ENCODE measurements around the gene ST3GAL5. TPM values are rescaled to one million over a fixed set of nuclear protein-coding genes. Genes with fewer than 3 reads are reported as not detected.

The ST3GAL5 gene
- total RNA-seq, 2 experiments from 2014 or later, result 21.1 to 21.5 TPM

- ChIA-PET CTCF (interaction anchor here (1.9 kb wide), 1 partner anchor 65 kb away, joined by 4 read pairs; no protein-coding TSS in a partner anchor), POLR2A (no interaction called here)
- Mint-ChIP-seq H3K36me3 (ENCODE audit: low read depth) (no peaks in the 10 kb centered on the region), H3K4me3 (no peak overlapping the region), H3K27me3 (peaks cover 5% of the 10 kb centered on the region), H3K4me1 (ENCODE audit: low read depth) (no peaks in the 10 kb centered on the region), H3K27ac (no peak overlapping the region), H3K9me3 (no peaks in the 10 kb centered on the region)
- ATAC-seq (no peak), DNase-seq (no peak)
- intact Hi-C loops (cut with micrococcal nuclease), result no loop called here
- no peak for TF ChIP-seq CTCF (IDR thresholded peaks at IDR 0.05)
Measured at GRCh38 chr2:85794038-85794441, 94.8 kb downstream of the ST3GAL5 start.

- Mint-ChIP-seq H3K36me3 (ENCODE audit: low read depth) (no peaks in the 10 kb centered on the region), H3K27me3 (peaks cover 5% of the 10 kb centered on the region), H3K9me3 (no peaks in the 10 kb centered on the region), H3K4me1 (ENCODE audit: low read depth) (no peaks in the 10 kb centered on the region), H3K4me3 (no peak overlapping the region), H3K27ac (no peak overlapping the region)
- intact Hi-C loops (cut with micrococcal nuclease), result no loop called here
- no peak for DNase-seq
- ATAC-seq, result no peak
- ChIA-PET CTCF (interaction anchor here (1.9 kb wide), 1 partner anchor 20 kb away, joined by 4 read pairs; no protein-coding TSS in a partner anchor), POLR2A (no interaction called here)
- TF ChIP-seq CTCF (IDR thresholded peaks at IDR 0.05), result no peak
Measured at GRCh38 chr2:85793584-85793983, 95.2 kb downstream of the ST3GAL5 start.

- intact Hi-C loops (cut with micrococcal nuclease), result no loop called here
- CTCF ChIA-PET, result interaction anchor here (1.3 to 1.9 kb wide), 2 partner anchors 21 to 43 kb away, joined by 3 to 4 read pairs; no protein-coding TSS in a partner anchor
- H3K9me3 Mint-ChIP-seq, result no peaks in the 10 kb centered on the region
- ATAC-seq, result no peak
- POLR2A ChIA-PET, result no interaction called here
- H3K27ac Mint-ChIP-seq, result no peak overlapping the region
- no peak for DNase-seq
- no peak overlapping the region for H3K4me3 Mint-ChIP-seq
- H3K4me1 Mint-ChIP-seq (ENCODE audit: low read depth), result no peaks in the 10 kb centered on the region
- TF ChIP-seq CTCF (IDR thresholded peaks at IDR 0.05), result no peak
- peaks cover 1% of the 10 kb centered on the region for H3K27me3 Mint-ChIP-seq
- no peaks in the 10 kb centered on the region for H3K36me3 Mint-ChIP-seq (ENCODE audit: low read depth)
Measured at GRCh38 chr2:85792783-85793441, 95.9 kb downstream of the ST3GAL5 start.

- no peak for ATAC-seq
- ChIA-PET POLR2A (no interaction called here), CTCF (interaction anchor here (1.3 to 1.9 kb wide), 2 partner anchors 22 to 42 kb away, joined by 3 to 4 read pairs; no protein-coding TSS in a partner anchor)
- no peaks in the 10 kb centered on the region for H3K9me3 Mint-ChIP-seq
- H3K4me1 Mint-ChIP-seq (ENCODE audit: low read depth), result no peaks in the 10 kb centered on the region
- no peak for TF ChIP-seq CTCF (IDR thresholded peaks at IDR 0.05)
- intact Hi-C loops (cut with micrococcal nuclease), result no loop called here
- no peak for DNase-seq
- no peak overlapping the region for H3K27ac Mint-ChIP-seq
- no peaks in the 10 kb centered on the region for H3K36me3 Mint-ChIP-seq (ENCODE audit: low read depth)
- H3K27me3 Mint-ChIP-seq, result no peaks in the 10 kb centered on the region
- no peak overlapping the region for H3K4me3 Mint-ChIP-seq
Measured at GRCh38 chr2:85791704-85792565, 96.9 kb downstream of the ST3GAL5 start.
